HEK293 (cell line): ENCODE data around the gene TMEM202.

Experiments used
- BCL11A ChIP-seq: fragments of 450-650 bp; formaldehyde crosslinking; IDR thresholded peaks from 2 replicates; pipeline ENCODE4 v1.5.1; 2016; ENCODE audit warnings: low read depth, missing biosample characterization, missing genetic modification characterization
- CTCF ChIP-seq: fragments of 450-650 bp; formaldehyde crosslinking; IDR thresholded peaks from 2 replicates; pipeline ENCODE4 v1.5.1; 2016; ENCODE audit warnings: missing biosample characterization, missing genetic modification characterization
- HOXA7 ChIP-seq: sonication (generic); formaldehyde crosslinking; IDR thresholded peaks from 2 replicates; pipeline ENCODE4 v1.8.1; 2022; ENCODE audit warnings: missing genetic modification reagents, borderline replicate concordance
- HOXC10 ChIP-seq: sonication (generic); formaldehyde crosslinking; IDR thresholded peaks from 2 replicates; pipeline ENCODE4 v1.8.1; 2023; ENCODE audit warnings: mild to moderate bottlenecking, missing genetic modification reagents
- KLF17 ChIP-seq: fragments of 450-650 bp; formaldehyde crosslinking; IDR thresholded peaks from 2 replicates; pipeline ENCODE4 v1.5.1; 2016; ENCODE audit warnings: missing biosample characterization, missing genetic modification characterization
- KLF9 ChIP-seq: fragments of 450-650 bp; formaldehyde crosslinking; IDR thresholded peaks from 2 replicates; pipeline ENCODE4 v1.5.1; 2016; ENCODE audit warnings: missing biosample characterization, missing genetic modification characterization, low read depth
- MEIS1 ChIP-seq: sonication (generic); formaldehyde crosslinking; IDR thresholded peaks from 2 replicates; pipeline ENCODE4 v1.8.1; 2022; ENCODE audit warnings: missing genetic modification reagents, mild to moderate bottlenecking, borderline replicate concordance
- MYNN ChIP-seq: fragments of 450-650 bp; formaldehyde crosslinking; IDR thresholded peaks from 2 replicates; pipeline ENCODE4 v1.5.1; 2016; ENCODE audit warnings: missing biosample characterization, missing genetic modification characterization, borderline replicate concordance
- PRDM4 ChIP-seq: fragments of 450-650 bp; formaldehyde crosslinking; IDR thresholded peaks from 2 replicates; pipeline ENCODE4 v1.5.1; 2017; ENCODE audit warnings: missing biosample characterization, missing genetic modification characterization
- RBAK ChIP-seq: fragments of 450-650 bp; formaldehyde crosslinking; IDR thresholded peaks from 2 replicates; pipeline ENCODE4 v1.5.1; 2016; ENCODE audit warnings: missing biosample characterization, missing genetic modification characterization
- SETDB1 ChIP-seq: IDR thresholded peaks from one replicate; pipeline ENCODE4 v1.6.1; 2017; ENCODE audit warnings: mild to moderate bottlenecking, low read length, moderate library complexity, mixed read lengths; ENCODE audit not compliant: insufficient read length
- ZBTB17 ChIP-seq: fragments of 450-650 bp; formaldehyde crosslinking; IDR thresholded peaks from 2 replicates; pipeline ENCODE4 v1.5.1; 2016; ENCODE audit warnings: missing biosample characterization, missing genetic modification characterization
- ZBTB49 ChIP-seq: fragments of 450-650 bp; formaldehyde crosslinking; IDR thresholded peaks from 2 replicates; pipeline ENCODE4 v1.5.1; 2016; ENCODE audit warnings: missing biosample characterization, missing genetic modification characterization, low read depth
- ZBTB7A ChIP-seq: fragments of 450-650 bp; formaldehyde crosslinking; IDR thresholded peaks from 2 replicates; pipeline ENCODE4 v1.5.1; 2016; ENCODE audit warnings: low read depth, missing biosample characterization, missing genetic modification characterization
- ZIC2 ChIP-seq: fragments of 450-650 bp; formaldehyde crosslinking; IDR thresholded peaks from 2 replicates; pipeline ENCODE4 v1.5.1; 2016; ENCODE audit warnings: missing biosample characterization, missing genetic modification characterization
- ZNF16 ChIP-seq: fragments of 450-650 bp; formaldehyde crosslinking; IDR thresholded peaks from 2 replicates; pipeline ENCODE4 v1.5.1; 2016; ENCODE audit warnings: low read depth, missing biosample characterization, missing genetic modification characterization
- ZNF175 ChIP-seq: fragments of 450-650 bp; formaldehyde crosslinking; IDR thresholded peaks from 2 replicates; pipeline ENCODE4 v1.5.1; 2016; ENCODE audit warnings: missing biosample characterization, missing genetic modification characterization
- ZNF23 ChIP-seq: fragments of 450-650 bp; formaldehyde crosslinking; IDR thresholded peaks from 2 replicates; pipeline ENCODE4 v1.5.1; 2016; ENCODE audit warnings: missing biosample characterization, missing genetic modification characterization, borderline replicate concordance
- ZNF302 ChIP-seq: fragments of 450-650 bp; formaldehyde crosslinking; IDR thresholded peaks from 2 replicates; pipeline ENCODE4 v1.5.1; 2016; ENCODE audit warnings: missing biosample characterization, missing genetic modification characterization, low read depth
- ZNF473 ChIP-seq: fragments of 450-650 bp; formaldehyde crosslinking; IDR thresholded peaks from 2 replicates; pipeline ENCODE4 v1.5.1; 2017; ENCODE audit warnings: missing biosample characterization, missing genetic modification characterization
- ZNF48 ChIP-seq: fragments of 450-650 bp; formaldehyde crosslinking; IDR thresholded peaks from 2 replicates; pipeline ENCODE4 v1.5.1; 2016; ENCODE audit warnings: missing biosample characterization, missing genetic modification characterization
- ZNF501 ChIP-seq: fragments of 450-650 bp; formaldehyde crosslinking; IDR thresholded peaks from 2 replicates; pipeline ENCODE4 v1.5.1; 2016; ENCODE audit warnings: missing biosample characterization, missing genetic modification characterization
- ZNF521 ChIP-seq: fragments of 450-650 bp; formaldehyde crosslinking; IDR thresholded peaks from 2 replicates; pipeline ENCODE4 v1.5.1; 2017; ENCODE audit warnings: missing biosample characterization, mild to moderate bottlenecking, missing genetic modification characterization
- ZNF561 ChIP-seq: fragments of 450-650 bp; IDR thresholded peaks from 2 replicates; pipeline ENCODE4 v1.5.1; 2018; ENCODE audit warnings: missing biosample characterization, missing genetic modification characterization, borderline replicate concordance
- ZNF580 ChIP-seq: fragments of 450-650 bp; formaldehyde crosslinking; IDR thresholded peaks from 2 replicates; pipeline ENCODE4 v1.5.1; 2016; ENCODE audit warnings: missing biosample characterization, missing genetic modification characterization
- ZNF585B ChIP-seq: fragments of 450-650 bp; formaldehyde crosslinking; IDR thresholded peaks from 2 replicates; pipeline ENCODE4 v1.5.1; 2016; ENCODE audit warnings: missing biosample characterization, missing genetic modification characterization
- ZNF596 ChIP-seq: fragments of 450-650 bp; IDR thresholded peaks from 2 replicates; pipeline ENCODE4 v1.5.0; 2018; ENCODE audit warnings: missing biosample characterization, mild to moderate bottlenecking, missing genetic modification characterization, moderate library complexity
- ZNF629 ChIP-seq: fragments of 450-650 bp; formaldehyde crosslinking; IDR thresholded peaks from 2 replicates; pipeline ENCODE4 v1.5.1; 2017; ENCODE audit warnings: missing biosample characterization, missing genetic modification characterization
- ZNF776 ChIP-seq: fragments of 450-650 bp; formaldehyde crosslinking; IDR thresholded peaks from 2 replicates; pipeline ENCODE4 v1.5.0; 2017; ENCODE audit warnings: missing biosample characterization, missing genetic modification characterization, borderline replicate concordance
- ZNF792 ChIP-seq: fragments of 450-650 bp; formaldehyde crosslinking; IDR thresholded peaks from 2 replicates; pipeline ENCODE4 v1.5.1; 2016; ENCODE audit warnings: missing biosample characterization, missing genetic modification characterization
- TF ChIP-seq, protein P1 (sequence below): fragments of 450-650 bp; formaldehyde crosslinking; optimal IDR thresholded peaks from 2 replicates; pipeline ENCODE3; 2016; ENCODE audit warnings: missing biosample characterization, mild to moderate bottlenecking, missing genetic modification characterization

Gene TMEM202

GRCh38 chr15:72375846-72376581 lies 22.1 kb upstream of the TMEM202 start, which contains the start of gene HEXA (continued):
- TF ChIP-seq BCL11A (tag by site-specific recombination) (peak; percentile 64; the same call in 1 of the 2 replicates), ZNF175 (no peak), ZBTB49 (tag by site-specific recombination) (no peak), ZNF792 (tag by site-specific recombination) (peak; percentile 65; the same call in 1 of the 2 replicates), ZNF521 (tag by site-specific recombination) (no peak), HOXC10 (CRISPR knock-in tag) (no peak), ZNF629 (tag by site-specific recombination) (peak; percentile 93), HOXA7 (no peak), SETDB1 (no peak), ZNF501 (tag by site-specific recombination) (peak; percentile 100), ZNF48 (tag by site-specific recombination) (no peak), MEIS1 (no peak), ZNF596 (no peak), PRDM4 (tag by site-specific recombination) (peak; percentile 70), ZNF585B (no peak), ZNF473 (tag by site-specific recombination) (no peak), ZNF561 (peak; percentile 99), ZNF16 (tag by site-specific recombination) (no peak), ZIC2 (tag by site-specific recombination) (peak; percentile 69), MYNN (tag by site-specific recombination) (peak; percentile 74; the same call in 1 of the 2 replicates), ZBTB7A (tag by site-specific recombination) (peak; percentile 100), CTCF (no peak; the same call in 1 of the 2 replicates), KLF17 (tag by site-specific recombination) (peak; percentile 99), RBAK (tag by site-specific recombination) (peak; percentile 65; the same call in 1 of the 2 replicates), KLF9 (tag by site-specific recombination) (peak; percentile 79), ZNF580 (tag by site-specific recombination) (peak; percentile 99), ZNF23 (tag by site-specific recombination) (peak; percentile 43; the same call in 1 of the 2 replicates), ZNF302 (tag by site-specific recombination) (no peak; the same call in 1 of the 2 replicates), ZBTB17 (tag by site-specific recombination) (peak; percentile 98), ZNF776 (0 out of 2 replicates have a peak, but pooled peaks have one; percentile 27)
- TF ChIP-seq, protein P1, sequence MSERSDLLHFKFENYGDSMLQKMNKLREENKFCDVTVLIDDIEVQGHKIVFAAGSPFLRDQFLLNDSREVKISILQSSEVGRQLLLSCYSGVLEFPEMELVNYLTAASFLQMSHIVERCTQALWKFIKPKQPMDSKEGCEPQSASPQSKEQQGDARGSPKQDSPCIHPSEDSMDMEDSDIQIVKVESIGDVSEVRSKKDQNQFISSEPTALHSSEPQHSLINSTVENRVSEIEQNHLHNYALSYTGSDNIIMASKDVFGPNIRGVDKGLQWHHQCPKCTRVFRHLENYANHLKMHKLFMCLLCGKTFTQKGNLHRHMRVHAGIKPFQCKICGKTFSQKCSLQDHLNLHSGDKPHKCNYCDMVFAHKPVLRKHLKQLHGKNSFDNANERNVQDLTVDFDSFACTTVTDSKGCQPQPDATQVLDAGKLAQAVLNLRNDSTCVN: peak; percentile 62
